Kidney (tissue), 14 donors: Measurements from ENCODE around the gene PLA2G6. TPM values are rescaled to one million over a fixed set of nuclear protein-coding genes. Genes with fewer than 3 reads are reported as not detected.

ENCODE experiments used
- DNase-seq, 5 donors: peaks; one replicate each; pipeline ENCODE4 v3.0.0-alpha.2; 2013 to 2020
- FAIRE-seq: peaks from 2 replicates; lab custom pipeline; 2012; peaks lifted over from hg19 to GRCh38; lab: Jason Lieb, UNC
- H3K27ac ChIP-seq, 2 donors: one replicate each; pipeline ENCODE4 v1.7.0; 2013; ENCODE audit warnings: low read depth in 2 of 2, low read length in 2 of 2, inconsistent platforms in 1 of 2
- H3K27me3 ChIP-seq: one replicate; pipeline ENCODE4 v1.7.1; 2013; ENCODE audit warnings: low read length, inconsistent platforms; ENCODE audit not compliant: control insufficient read depth, insufficient read depth
- H3K36me3 ChIP-seq, 3 donors: one replicate each; pipeline versions ENCODE4 v1.7.0 to v1.7.1; 2013; ENCODE audit warnings: low read length in 3 of 3, control low read depth in 1 of 3, inconsistent platforms in 1 of 3; ENCODE audit not compliant: insufficient read depth in 3 of 3, control insufficient read depth in 2 of 3
- H3K4me1 ChIP-seq, 3 donors: one replicate each; pipeline versions ENCODE4 v1.7.0 to v1.7.1; 2013; ENCODE audit warnings: low read length in 3 of 3, inconsistent platforms in 1 of 3, low read depth in 1 of 3; ENCODE audit not compliant: control insufficient read depth in 2 of 3, insufficient read depth in 2 of 3
- H3K4me3 ChIP-seq, 3 donors: one replicate each; pipeline versions ENCODE4 v1.7.0 to v1.8.1; 2013; ENCODE audit warnings: low read length in 3 of 3, control low read depth in 1 of 3, inconsistent platforms in 1 of 3
- H3K9ac ChIP-seq, 3 donors: one replicate each; pipeline versions ENCODE4 v1.7.0 to v1.7.1; 2013; ENCODE audit warnings: low read length in 3 of 3, control low read depth in 1 of 3, inconsistent platforms in 1 of 3
- H3K9me3 ChIP-seq, 3 donors: one replicate each; pipeline versions ENCODE4 v1.7.0 to v1.7.1; 2013; ENCODE audit warnings: low read length in 3 of 3, control low read depth in 1 of 3, inconsistent platforms in 1 of 3; ENCODE audit not compliant: control insufficient read depth in 2 of 3, insufficient read depth in 1 of 3
- intact Hi-C: fragments of 100-400 bp; cut with DNase I; formaldehyde crosslinking; loops from one replicate; pipeline ENCODE4 v1.11.1; 2022
- polyA plus RNA-seq: library from polyadenylated mRNA; stranded (reverse); fragments of 350-450 nt; fragmentation: Illumina TruSeq; extraction: RNeasy Lipid Tissue Mini Kit (QIAGEN cat#74804); gene quantifications from one replicate; pipeline ENCODE4 v1.2.3, GENCODE V29; 2014; ENCODE audit warnings: low read depth, low replicate concordance; ENCODE audit not compliant: insufficient read depth
- total RNA-seq: library from RNA; stranded (reverse); fragmentation: NEBNext Ultra II Directional; extraction: Animal tissue kit (Norgen Biotek cat#: 25700); gene quantifications from one replicate; pipeline ENCODE4 v1.2.1, GENCODE V29; 2021
- TF ChIP-seq, protein P1 (sequence below): IDR thresholded peaks from 3 replicates; pipeline ENCODE4 v1.5.1; 2012; ENCODE audit warnings: mild to moderate bottlenecking, moderate library complexity, borderline replicate concordance; ENCODE audit not compliant: insufficient read depth; ENCODE audit errors: extremely low read depth
- donor health status: control.
- donor health status: control.
- donor health status: control.
- donor health status: control.
- donor health status: control.
- donor health status: DM: yes; HTN: yes; CAD: no.
- donor health status: Normal renal cell carcinoma (clear cell type).

PLA2G6 gene
- total and polyA plus RNA-seq, 2 donors from 2014 or later = 26.6 to 61.6 TPM

DNA sequence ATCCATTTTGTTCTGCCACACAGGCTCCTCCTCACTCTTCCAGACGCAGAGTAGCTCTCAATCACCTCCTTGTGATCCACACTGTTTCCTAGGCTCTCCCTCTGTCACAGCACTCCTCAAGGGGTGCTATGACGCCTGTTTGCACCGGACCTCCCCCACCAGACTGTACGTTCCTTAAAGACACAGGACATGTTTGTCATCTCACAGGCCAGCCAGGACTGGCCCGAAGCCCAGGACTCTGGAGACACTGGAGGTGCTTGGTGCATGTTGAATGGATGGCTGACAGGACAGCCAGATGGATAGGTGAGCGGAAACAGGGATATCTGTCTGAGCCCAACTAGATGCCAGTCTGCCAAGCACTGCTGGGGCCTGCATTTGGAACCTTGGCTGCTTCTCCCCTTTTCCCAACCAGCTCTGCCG is 13.6 kb downstream of the PLA2G6 start:
- H3K4me1 ChIP-seq = peaks cover 0 to 11% (median 0%) of the 10 kb centered on the region in 3 donors
- H3K4me3 ChIP-seq = no peak overlapping the region
- H3K27me3 ChIP-seq = no peaks in the 10 kb centered on the region
- H3K27ac ChIP-seq = no peak overlapping the region
- FAIRE-seq (no peak), DNase-seq (peak in 2 of 5 donors; percentile 26 to 37)
- no peak overlapping the region for H3K9ac ChIP-seq
- peaks cover 0 to 4% (median 0%) of the 10 kb centered on the region in 3 donors for H3K36me3 ChIP-seq
- TF ChIP-seq, protein P1, sequence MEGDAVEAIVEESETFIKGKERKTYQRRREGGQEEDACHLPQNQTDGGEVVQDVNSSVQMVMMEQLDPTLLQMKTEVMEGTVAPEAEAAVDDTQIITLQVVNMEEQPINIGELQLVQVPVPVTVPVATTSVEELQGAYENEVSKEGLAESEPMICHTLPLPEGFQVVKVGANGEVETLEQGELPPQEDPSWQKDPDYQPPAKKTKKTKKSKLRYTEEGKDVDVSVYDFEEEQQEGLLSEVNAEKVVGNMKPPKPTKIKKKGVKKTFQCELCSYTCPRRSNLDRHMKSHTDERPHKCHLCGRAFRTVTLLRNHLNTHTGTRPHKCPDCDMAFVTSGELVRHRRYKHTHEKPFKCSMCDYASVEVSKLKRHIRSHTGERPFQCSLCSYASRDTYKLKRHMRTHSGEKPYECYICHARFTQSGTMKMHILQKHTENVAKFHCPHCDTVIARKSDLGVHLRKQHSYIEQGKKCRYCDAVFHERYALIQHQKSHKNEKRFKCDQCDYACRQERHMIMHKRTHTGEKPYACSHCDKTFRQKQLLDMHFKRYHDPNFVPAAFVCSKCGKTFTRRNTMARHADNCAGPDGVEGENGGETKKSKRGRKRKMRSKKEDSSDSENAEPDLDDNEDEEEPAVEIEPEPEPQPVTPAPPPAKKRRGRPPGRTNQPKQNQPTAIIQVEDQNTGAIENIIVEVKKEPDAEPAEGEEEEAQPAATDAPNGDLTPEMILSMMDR = no peak
- intact Hi-C loops = no loop called here
- no peaks in the 10 kb centered on the region for H3K9me3 ChIP-seq

DNA sequence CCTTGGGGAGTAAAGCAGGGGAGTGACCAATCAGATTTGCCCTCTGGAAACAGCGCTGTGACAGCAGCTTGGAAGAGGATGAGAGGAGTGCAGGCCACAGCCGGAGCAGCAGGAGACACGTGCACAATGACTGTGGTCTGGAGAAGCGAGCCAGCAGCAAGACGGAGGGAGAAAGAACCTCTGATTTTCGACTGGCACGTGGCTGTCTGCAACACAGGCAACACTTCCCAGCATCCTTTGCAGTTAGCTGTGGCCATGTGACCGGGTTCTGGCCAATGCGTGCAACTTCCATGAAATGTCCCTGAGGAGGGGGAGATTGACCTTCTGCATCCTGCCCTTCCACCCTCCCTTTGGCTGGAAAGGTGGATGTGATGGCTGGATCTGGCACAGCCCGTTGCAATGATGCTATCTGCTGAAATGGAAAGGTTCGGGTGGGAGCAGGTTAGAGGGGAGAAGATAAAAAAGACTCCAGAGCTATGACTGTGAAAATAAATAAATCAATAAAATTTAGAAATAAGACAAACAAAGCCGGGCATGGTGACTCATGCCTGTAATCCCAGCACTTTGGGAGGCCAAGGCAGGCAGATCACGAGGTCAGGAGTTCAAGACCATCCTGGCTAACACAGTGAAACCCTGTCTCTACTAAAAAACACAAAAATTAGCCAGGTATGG is 15.6 kb downstream of the PLA2G6 start:
- H3K36me3 ChIP-seq = peaks cover 0 to 4% (median 0%) of the 10 kb centered on the region in 3 donors
- TF ChIP-seq, protein P1 = no peak
- DNase-seq (peak in 3 of 5 donors; percentile 24 to 63 (median 45)), FAIRE-seq (no peak)
- no peak overlapping the region for H3K27ac ChIP-seq
- peaks cover 0 to 10% (median 0%) of the 10 kb centered on the region in 3 donors for H3K4me1 ChIP-seq
- H3K9me3 ChIP-seq = no peaks in the 10 kb centered on the region
- intact Hi-C loops = no loop called here
- no peak overlapping the region for H3K4me3 ChIP-seq
- H3K27me3 ChIP-seq = no peaks in the 10 kb centered on the region
- H3K9ac ChIP-seq = no peak overlapping the region

DNA sequence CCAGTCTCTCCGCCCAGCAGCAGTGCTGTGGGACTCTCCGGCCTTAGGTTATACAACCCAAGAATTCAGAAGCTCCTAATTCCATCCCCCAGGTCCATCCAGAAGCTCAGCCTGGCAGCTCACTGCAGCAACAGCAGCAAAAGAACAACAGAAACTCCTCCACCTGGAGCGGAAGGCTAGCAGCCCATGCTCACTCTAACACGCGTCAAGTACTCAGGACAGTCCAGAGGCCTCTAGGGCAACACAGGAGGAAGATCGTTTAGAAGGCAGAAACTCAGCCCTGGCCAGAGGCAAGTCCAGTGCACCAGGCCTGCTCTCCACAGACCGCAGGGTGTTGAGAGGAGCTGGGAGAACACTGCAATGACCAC is 17.1 kb downstream of the PLA2G6 start:
- Histone ChIP-seq H3K9ac (no peak overlapping the region), H3K27ac (no peak overlapping the region)
- peak in 4 of 5 donors; percentile 35 to 59 (median 46) for DNase-seq

More for the DNA sequence above, 17.1 kb downstream of the PLA2G6 start:
- FAIRE-seq = no peak
- TF ChIP-seq, protein P1 = no peak
- Histone ChIP-seq H3K4me3 (no peak overlapping the region), H3K9me3 (no peaks in the 10 kb centered on the region), H3K36me3 (peaks cover 0 to 4% (median 0%) of the 10 kb centered on the region in 3 donors), H3K27me3 (no peaks in the 10 kb centered on the region), H3K4me1 (peaks cover 0 to 10% (median 0%) of the 10 kb centered on the region in 3 donors)
- intact Hi-C loops = no loop called here
